ENCODE data around the gene TAS2R60. TPM values are rescaled to one million over a fixed set of nuclear protein-coding genes. Genes with fewer than 3 reads are reported as not detected.

TAS2R60 gene, protein sequence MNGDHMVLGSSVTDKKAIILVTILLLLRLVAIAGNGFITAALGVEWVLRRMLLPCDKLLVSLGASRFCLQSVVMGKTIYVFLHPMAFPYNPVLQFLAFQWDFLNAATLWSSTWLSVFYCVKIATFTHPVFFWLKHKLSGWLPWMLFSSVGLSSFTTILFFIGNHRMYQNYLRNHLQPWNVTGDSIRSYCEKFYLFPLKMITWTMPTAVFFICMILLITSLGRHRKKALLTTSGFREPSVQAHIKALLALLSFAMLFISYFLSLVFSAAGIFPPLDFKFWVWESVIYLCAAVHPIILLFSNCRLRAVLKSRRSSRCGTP
- not detected in 2 replicates for total RNA-seq

GRCh38 chr7:143443153-143443552 is at the start of gene TAS2R60:
Gene TAS2R60, plus strand, starts transcription at chr7:143443453. Its CDS starts 0 bp downstream, at chr7:143443453.

GRCh38 chr7:143408686-143409561 is 34.3 kb upstream of the TAS2R60 start, which contains the start of gene EPHA1:
Gene EPHA1, minus strand, starts transcription at chr7:143408856. Its CDS starts 51 bp downstream, at chr7:143408805.

GRCh38 chr7:143477501-143478150 is 34.4 kb downstream of the TAS2R60 start, which contains the start of gene TAS2R41:
Gene TAS2R41, plus strand, starts transcription at chr7:143477873. Its CDS starts 0 bp downstream, at chr7:143477873.

Other genes with a start within 250 kb of the TAS2R60 start
- not detected in 2 replicates for gene TAS2R40, start 221.4 kb upstream of the TAS2R60 start, total RNA-seq
- 92.3 and 94.9 TPM in 2 replicates for gene GSTK1, start 180.0 kb upstream of the TAS2R60 start, total RNA-seq
- 0.11 TPM in 1 of 2 replicates, not detected in the other for gene TMEM139, start 158.5 kb upstream of the TAS2R60 start, total RNA-seq
- 11.6 and 12.6 TPM in 2 replicates for gene CASP2, start 155.1 kb upstream of the TAS2R60 start, total RNA-seq
- not detected in 2 replicates for gene CLCN1, start 127.3 kb upstream of the TAS2R60 start, total RNA-seq
- 0.39 and 0.54 TPM in 2 replicates for gene FAM131B, start 80.7 kb upstream of the TAS2R60 start, total RNA-seq
- 25.1 and 34.1 TPM in 2 replicates for gene ZYX, start 62.1 kb upstream of the TAS2R60 start, total RNA-seq
- gene EPHA1, start 34.6 kb upstream of the TAS2R60 start, total RNA-seq = not detected in 2 replicates
- gene TAS2R41, start 34.4 kb downstream of the TAS2R60 start, total RNA-seq = not detected in 2 replicates
- gene CTAGE15, start 128.3 kb downstream of the TAS2R60 start, total RNA-seq = 1.2 TPM in 1 of 2 replicates, not detected in the other
- 7.0 and 8.2 TPM in 2 replicates for gene TCAF2, start 177.5 kb downstream of the TAS2R60 start, total RNA-seq

Data from articular chondrocyte of knee joint (primary cell).